ENCODE results near the gene PTN. TPM values are rescaled to one million over a fixed set of nuclear protein-coding genes. Genes with fewer than 3 reads are reported as not detected.

The PTN gene
- total and polyA plus RNA-seq, 2 of the 13 experiments (the other 11 are each of a cell fraction or from before 2014, with no cell fraction given): not detected

DNA sequence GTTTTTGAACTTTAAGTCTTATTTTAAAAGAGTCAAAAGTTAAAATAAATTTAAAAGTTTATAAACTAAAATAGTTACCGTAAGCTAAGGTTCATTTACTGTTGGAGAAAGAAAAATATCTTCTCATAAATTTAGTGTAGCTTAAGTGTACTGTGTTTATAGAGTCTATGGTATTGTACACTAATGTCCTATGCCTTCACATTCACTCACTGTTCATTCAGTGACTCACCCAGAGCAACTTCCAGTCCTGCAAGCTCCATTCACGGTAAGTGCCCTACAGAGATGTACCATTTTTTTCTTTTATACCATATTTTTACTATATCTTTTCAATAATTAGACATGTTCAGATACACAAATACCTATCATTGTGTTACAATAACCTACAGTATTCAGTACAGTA is 97.6 kb downstream of the PTN start (continued):
- TF ChIP-seq NFYB (CRISPR knock-in tag; IDR thresholded peaks at IDR 0.05) (no peak), KDM3A (CRISPR knock-in tag; IDR thresholded peaks at IDR 0.05; ENCODE audit: low read depth) (no peak)
- TF ChIP-seq, protein P1, sequence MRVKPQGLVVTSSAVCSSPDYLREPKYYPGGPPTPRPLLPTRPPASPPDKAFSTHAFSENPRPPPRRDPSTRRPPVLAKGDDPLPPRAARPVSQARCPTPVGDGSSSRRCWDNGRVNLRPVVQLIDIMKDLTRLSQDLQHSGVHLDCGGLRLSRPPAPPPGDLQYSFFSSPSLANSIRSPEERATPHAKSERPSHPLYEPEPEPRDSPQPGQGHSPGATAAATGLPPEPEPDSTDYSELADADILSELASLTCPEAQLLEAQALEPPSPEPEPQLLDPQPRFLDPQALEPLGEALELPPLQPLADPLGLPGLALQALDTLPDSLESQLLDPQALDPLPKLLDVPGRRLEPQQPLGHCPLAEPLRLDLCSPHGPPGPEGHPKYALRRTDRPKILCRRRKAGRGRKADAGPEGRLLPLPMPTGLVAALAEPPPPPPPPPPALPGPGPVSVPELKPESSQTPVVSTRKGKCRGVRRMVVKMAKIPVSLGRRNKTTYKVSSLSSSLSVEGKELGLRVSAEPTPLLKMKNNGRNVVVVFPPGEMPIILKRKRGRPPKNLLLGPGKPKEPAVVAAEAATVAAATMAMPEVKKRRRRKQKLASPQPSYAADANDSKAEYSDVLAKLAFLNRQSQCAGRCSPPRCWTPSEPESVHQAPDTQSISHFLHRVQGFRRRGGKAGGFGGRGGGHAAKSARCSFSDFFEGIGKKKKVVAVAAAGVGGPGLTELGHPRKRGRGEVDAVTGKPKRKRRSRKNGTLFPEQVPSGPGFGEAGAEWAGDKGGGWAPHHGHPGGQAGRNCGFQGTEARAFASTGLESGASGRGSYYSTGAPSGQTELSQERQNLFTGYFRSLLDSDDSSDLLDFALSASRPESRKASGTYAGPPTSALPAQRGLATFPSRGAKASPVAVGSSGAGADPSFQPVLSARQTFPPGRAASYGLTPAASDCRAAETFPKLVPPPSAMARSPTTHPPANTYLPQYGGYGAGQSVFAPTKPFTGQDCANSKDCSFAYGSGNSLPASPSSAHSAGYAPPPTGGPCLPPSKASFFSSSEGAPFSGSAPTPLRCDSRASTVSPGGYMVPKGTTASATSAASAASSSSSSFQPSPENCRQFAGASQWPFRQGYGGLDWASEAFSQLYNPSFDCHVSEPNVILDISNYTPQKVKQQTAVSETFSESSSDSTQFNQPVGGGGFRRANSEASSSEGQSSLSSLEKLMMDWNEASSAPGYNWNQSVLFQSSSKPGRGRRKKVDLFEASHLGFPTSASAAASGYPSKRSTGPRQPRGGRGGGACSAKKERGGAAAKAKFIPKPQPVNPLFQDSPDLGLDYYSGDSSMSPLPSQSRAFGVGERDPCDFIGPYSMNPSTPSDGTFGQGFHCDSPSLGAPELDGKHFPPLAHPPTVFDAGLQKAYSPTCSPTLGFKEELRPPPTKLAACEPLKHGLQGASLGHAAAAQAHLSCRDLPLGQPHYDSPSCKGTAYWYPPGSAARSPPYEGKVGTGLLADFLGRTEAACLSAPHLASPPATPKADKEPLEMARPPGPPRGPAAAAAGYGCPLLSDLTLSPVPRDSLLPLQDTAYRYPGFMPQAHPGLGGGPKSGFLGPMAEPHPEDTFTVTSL (CRISPR knock-in tag; IDR thresholded peaks at IDR 0.05; ENCODE audit: borderline replicate concordance): no peak
- TF ChIP-seq, protein P2, sequence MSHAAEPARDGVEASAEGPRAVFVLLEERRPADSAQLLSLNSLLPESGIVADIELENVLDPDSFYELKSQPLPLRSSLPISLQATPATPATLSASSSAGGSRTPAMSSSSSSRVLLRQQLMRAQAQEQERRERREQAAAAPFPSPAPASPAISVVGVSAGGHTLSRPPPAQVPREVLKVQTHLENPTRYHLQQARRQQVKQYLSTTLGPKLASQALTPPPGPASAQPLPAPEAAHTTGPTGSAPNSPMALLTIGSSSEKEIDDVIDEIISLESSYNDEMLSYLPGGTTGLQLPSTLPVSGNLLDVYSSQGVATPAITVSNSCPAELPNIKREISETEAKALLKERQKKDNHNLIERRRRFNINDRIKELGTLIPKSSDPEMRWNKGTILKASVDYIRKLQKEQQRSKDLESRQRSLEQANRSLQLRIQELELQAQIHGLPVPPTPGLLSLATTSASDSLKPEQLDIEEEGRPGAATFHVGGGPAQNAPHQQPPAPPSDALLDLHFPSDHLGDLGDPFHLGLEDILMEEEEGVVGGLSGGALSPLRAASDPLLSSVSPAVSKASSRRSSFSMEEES (CRISPR knock-in tag; IDR thresholded peaks at IDR 0.05): no peak

DNA sequence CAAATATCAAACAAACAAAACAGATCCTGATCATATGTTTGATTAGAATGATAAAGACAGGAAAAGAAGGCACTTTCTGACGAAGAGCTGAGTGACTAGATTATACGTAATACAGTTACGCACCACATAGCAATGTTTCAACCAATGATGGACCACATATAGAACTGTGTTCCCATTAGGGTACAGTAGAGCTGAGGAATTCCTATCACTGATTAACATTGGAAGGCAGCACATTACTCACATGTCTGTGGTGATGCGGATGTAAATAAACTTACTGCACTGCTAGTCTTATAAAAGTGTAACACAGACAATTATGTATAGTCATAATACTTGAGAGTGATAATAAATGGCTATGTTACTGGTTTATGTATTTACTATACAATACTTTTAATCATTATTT is 98.3 kb downstream of the PTN start:
- Histone ChIP-seq H3K9ac (ENCODE audit: insufficient read depth, low read depth, low read length) (no peak overlapping the region), H3K9me3 (ENCODE audit: low read length) (no peaks in the 10 kb centered on the region), H4K20me1 (ENCODE audit: insufficient read depth, low read length) (no peaks in the 10 kb centered on the region), H3K4me2 (ENCODE audit: low read depth, low read length) (no peak overlapping the region), H3K4me1 (ENCODE audit: insufficient read depth, low read length) (no peaks in the 10 kb centered on the region), H3K4me3 (replicated peaks in 1 of 3; ENCODE audit: insufficient read depth in 1 of 3, low read depth in 2 of 3, low read length in 3 of 3) (no peak overlapping the region), H3K79me2 (ENCODE audit: insufficient read depth, low read length) (no peaks in the 10 kb centered on the region), H3K36me3 (replicated peaks in 1 of 2; ENCODE audit: control insufficient read depth in 1 of 2, insufficient read depth in 2 of 2, low read length in 2 of 2) (no peaks in the 10 kb centered on the region), H2AFZ (ENCODE audit: low read length) (no peak overlapping the region), H3K27ac (ENCODE audit: extremely low read length, insufficient read depth, low read length) (no peak overlapping the region), H3K27me3 (ENCODE audit: control insufficient read depth in 1 of 2, insufficient read depth in 2 of 2, low read length in 2 of 2) (no peaks in the 10 kb centered on the region)
- ChIA-PET CTCF (ENCODE audit: low intra/inter-chr PET ratio, low total read pairs) (no interaction called here), POLR2A (no interaction called here)
- FAIRE-seq (no peak), ATAC-seq (no peak), DNase-seq (ENCODE audit: low spot score) (no peak)
- no TSS peak for BruUV-seq (replicated peaks)
- 67% methylated on average over 4 of the region's 4 CpGs for WGBS (ENCODE audit: low lambda C conversion rate)
- intact Hi-C loops (cut with micrococcal nuclease; ENCODE audit: unreplicated experiment) (no loop called here), in situ Hi-C loops (cut with HindIII; ENCODE audit: extremely low pct_ligation_motif_present, low pct_unique_long_range_greater_than_20kb) (no loop called here)
- no peak for TF ChIP-seq ZNF569 (CRISPR knock-in tag; IDR thresholded peaks at IDR 0.05; ENCODE audit: borderline replicate concordance)
- TF ChIP-seq HNRNPLL (IDR thresholded peaks at IDR 0.05; ENCODE audit: low read depth, low read length, poor library complexity, severe bottlenecking): no peak
- TF ChIP-seq GTF2F1 (IDR thresholded peaks at IDR 0.05; ENCODE audit: low read length): no peak
- no peak for TF ChIP-seq DDIT3 (CRISPR knock-in tag; IDR thresholded peaks at IDR 0.05)
- TF ChIP-seq PHB2 (IDR thresholded peaks at IDR 0.05; ENCODE audit: partially characterized antibody): no peak
- no peak for TF ChIP-seq THAP7 (CRISPR knock-in tag; IDR thresholded peaks at IDR 0.05)
- no peak for TF ChIP-seq YY1 (IDR thresholded peaks at IDR 0.05; ENCODE audit: insufficient read depth, insufficient replicate concordance, low read depth, low read length)
- no peak for TF ChIP-seq SP1 (IDR thresholded peaks at IDR 0.05)
- TF ChIP-seq SP1 (CRISPR knock-in tag; IDR thresholded peaks at IDR 0.05): no peak
- TF ChIP-seq ZC3H4 (CRISPR knock-in tag; IDR thresholded peaks at IDR 0.05; ENCODE audit: borderline replicate concordance): no peak
- no peak for TF ChIP-seq MTF2 (CRISPR knock-in tag; IDR thresholded peaks at IDR 0.05; ENCODE audit: borderline replicate concordance)
- TF ChIP-seq IRF2 (CRISPR knock-in tag; IDR thresholded peaks at IDR 0.05): no peak
- no peak for TF ChIP-seq BRCA1 (CRISPR knock-in tag; IDR thresholded peaks at IDR 0.05)
- TF ChIP-seq ETV6 (CRISPR knock-in tag; conservative IDR thresholded peaks at IDR 0.05): no peak

Data from HepG2 (cell line).